Measurements from ENCODE around the gene DEDD. TPM values are rescaled to one million over a fixed set of nuclear protein-coding genes. Genes with fewer than 3 reads are reported as not detected.

DEDD gene
- total RNA-seq, 4 donors from 2014 or later: 4.4 to 42.2 (median 36.1) TPM

DNA sequence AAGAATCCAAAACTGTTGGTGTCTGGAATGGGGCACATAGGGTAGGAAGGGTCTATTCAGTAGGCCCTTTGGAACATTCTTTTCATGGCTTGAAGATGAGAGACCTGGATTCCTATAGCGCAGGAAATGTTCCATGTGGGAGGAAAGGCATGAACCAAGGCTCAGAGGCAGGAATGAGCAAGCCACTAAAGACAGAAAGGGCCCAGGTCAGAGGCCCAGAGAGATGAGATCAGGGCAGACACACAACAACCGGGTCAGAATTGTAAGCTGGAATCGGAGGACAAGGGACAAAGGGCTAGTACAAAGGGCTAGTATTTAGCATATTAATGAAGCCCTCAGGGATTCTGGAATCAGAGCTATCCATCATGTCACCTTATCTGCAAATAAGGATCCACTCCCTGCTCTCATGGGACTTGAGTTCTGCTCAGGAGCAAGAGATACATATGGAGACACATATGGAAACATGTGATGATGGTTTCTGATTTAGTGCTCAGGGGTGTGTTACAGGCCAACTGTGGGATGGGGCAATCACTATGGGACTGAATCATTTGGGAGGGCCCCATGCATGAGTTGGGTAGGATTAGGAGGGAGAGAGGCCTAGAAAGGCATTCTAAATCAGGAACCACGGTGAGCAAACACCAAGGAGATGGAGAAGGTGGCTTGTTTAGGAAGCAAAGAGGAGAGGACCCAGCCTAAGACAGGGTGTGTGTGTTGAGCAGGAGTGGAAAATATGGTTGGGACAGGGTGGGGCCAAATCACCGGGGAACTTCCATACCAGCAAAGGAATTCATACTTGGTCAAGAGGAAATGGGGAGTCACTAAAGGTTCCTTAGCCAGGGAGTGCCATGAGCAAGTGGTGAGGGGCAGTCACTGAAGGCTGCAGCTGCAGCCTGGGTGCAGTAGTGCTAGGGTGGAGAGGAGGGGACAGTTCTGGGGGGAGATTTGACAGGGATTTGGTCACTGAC lies 51.7 kb downstream of the DEDD start:
- H3K4me3 ChIP-seq: no peak overlapping the region
- H3K36me3 ChIP-seq: no peaks in the 10 kb centered on the region
- no peak overlapping the region for H3K27ac ChIP-seq
- TF ChIP-seq, protein P1, sequence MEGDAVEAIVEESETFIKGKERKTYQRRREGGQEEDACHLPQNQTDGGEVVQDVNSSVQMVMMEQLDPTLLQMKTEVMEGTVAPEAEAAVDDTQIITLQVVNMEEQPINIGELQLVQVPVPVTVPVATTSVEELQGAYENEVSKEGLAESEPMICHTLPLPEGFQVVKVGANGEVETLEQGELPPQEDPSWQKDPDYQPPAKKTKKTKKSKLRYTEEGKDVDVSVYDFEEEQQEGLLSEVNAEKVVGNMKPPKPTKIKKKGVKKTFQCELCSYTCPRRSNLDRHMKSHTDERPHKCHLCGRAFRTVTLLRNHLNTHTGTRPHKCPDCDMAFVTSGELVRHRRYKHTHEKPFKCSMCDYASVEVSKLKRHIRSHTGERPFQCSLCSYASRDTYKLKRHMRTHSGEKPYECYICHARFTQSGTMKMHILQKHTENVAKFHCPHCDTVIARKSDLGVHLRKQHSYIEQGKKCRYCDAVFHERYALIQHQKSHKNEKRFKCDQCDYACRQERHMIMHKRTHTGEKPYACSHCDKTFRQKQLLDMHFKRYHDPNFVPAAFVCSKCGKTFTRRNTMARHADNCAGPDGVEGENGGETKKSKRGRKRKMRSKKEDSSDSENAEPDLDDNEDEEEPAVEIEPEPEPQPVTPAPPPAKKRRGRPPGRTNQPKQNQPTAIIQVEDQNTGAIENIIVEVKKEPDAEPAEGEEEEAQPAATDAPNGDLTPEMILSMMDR (IDR thresholded peaks at IDR 0.05): no peak
- no peak for TF ChIP-seq POLR2A (IDR thresholded peaks at IDR 0.05)
- H3K27me3 ChIP-seq: no peaks in the 10 kb centered on the region
- intact Hi-C loops (cut with DNase I; ENCODE audit: low total_unique reads): no loop called here
- H3K4me1 ChIP-seq: no peaks in the 10 kb centered on the region
- no peaks in the 10 kb centered on the region for H3K9me3 ChIP-seq
- no peak for DNase-seq

- Histone ChIP-seq H3K36me3 (no peaks in the 10 kb centered on the region), H3K27me3 (no peaks in the 10 kb centered on the region), H3K9me3 (no peaks in the 10 kb centered on the region), H3K4me1 (no peaks in the 10 kb centered on the region), H3K27ac (no peak overlapping the region), H3K4me3 (no peak overlapping the region)
- DNase-seq: no peak
- TF ChIP-seq, protein P1 (IDR thresholded peaks at IDR 0.05): no peak
- no peak for TF ChIP-seq POLR2A (IDR thresholded peaks at IDR 0.05)
- intact Hi-C loops (cut with DNase I; ENCODE audit: low total_unique reads): no loop called here
Observed at GRCh38 chr1:161079436-161080110, 52.9 kb downstream of the DEDD start.

GRCh38 chr1:161077426-161077825 lies 55.0 kb downstream of the DEDD start:
- no peak for DNase-seq
- H3K36me3 ChIP-seq: no peaks in the 10 kb centered on the region
- H3K4me3 ChIP-seq: no peak overlapping the region
- TF ChIP-seq, protein P1 (IDR thresholded peaks at IDR 0.05): no peak
- no peak for TF ChIP-seq POLR2A (IDR thresholded peaks at IDR 0.05)
- intact Hi-C loops (cut with DNase I; ENCODE audit: low total_unique reads): no loop called here
- H3K9me3 ChIP-seq: no peaks in the 10 kb centered on the region
- no peak overlapping the region for H3K27ac ChIP-seq
- H3K4me1 ChIP-seq: no peaks in the 10 kb centered on the region
- H3K27me3 ChIP-seq: no peaks in the 10 kb centered on the region

DNA sequence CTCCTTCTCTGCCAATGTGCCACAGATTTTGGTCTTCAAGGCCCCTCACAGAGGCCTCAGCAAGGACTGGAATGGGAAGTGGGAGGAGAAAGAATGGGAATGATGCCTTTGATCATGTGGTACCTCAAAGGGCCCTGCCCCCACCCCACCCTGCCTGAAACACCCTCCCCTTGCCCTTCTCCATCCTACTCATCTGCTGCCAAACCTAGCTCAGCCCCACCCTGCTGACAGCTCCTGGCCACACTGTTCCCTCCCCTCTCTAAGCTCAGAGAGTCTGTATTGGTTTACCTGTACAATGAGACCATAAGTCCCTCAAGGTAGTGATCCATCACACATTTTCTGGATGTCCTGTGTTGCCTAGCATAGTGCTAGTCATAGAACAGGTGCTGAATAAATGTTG lies 56.1 kb downstream of the DEDD start:
- Histone ChIP-seq H3K4me1 (no peaks in the 10 kb centered on the region), H3K27ac (no peak overlapping the region), H3K9me3 (no peaks in the 10 kb centered on the region), H3K27me3 (no peaks in the 10 kb centered on the region), H3K36me3 (no peaks in the 10 kb centered on the region), H3K4me3 (no peak overlapping the region)
- TF ChIP-seq, protein P1 (IDR thresholded peaks at IDR 0.05): no peak
- no peak for TF ChIP-seq POLR2A (IDR thresholded peaks at IDR 0.05)
- intact Hi-C loops (cut with DNase I; ENCODE audit: low total_unique reads): no loop called here
- no peak for DNase-seq

Measured in uterus (tissue), 4 donors.